Fibroblast of skin of left quadriceps (primary cell): ENCODE measurements around the gene REX1BD.
"Not testable (repeated sequence)": the region's sequence is repeated elsewhere in the genome, so short reads cannot be mapped to it uniquely, and the experiment has no call there.

Source experiments
- DNase-seq, 2 experiments: peaks; one replicate each; pipeline ENCODE4 v3.0.0-alpha.2; 2013; ENCODE audit warnings: low read depth in 2 of 2

REX1BD gene

DNA sequence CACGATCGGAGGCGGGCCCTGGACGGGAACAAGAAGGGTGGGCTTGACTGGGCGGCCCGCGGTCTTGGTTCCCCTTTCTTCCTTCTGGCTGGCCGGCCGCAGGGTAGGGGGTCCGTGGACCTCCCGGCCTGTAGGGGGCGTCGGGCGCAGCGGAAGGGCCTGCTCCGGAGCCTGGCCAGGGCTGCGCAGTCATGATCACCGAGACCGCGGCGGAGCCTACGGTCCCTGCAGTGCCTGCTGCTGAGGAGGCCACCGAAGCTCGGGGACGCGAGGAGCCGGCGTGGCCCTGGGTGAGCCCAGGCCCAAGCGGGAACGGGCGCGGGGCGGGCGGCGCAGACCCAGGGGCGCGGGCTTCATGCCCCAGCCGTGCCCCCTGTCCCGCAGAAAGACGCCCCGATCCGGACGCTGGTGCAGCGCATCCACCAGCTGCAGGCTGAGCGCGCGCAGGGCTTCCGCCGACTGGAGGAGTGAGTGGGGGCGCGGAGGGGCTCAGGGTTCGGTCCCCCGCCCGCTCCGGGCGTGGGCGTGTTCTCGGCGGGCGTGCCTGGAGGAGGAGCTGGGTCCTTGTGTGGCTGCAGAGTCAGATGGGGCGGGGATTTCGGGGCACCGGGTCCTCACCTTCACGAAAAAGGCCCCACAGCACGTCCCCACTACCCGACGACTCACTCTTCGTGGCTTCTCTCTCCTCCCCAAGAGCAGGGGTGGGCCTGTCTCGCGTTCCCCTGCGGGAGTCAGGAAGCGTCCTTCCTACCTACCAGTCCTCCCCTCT, at the start of gene REX1BD:
Gene REX1BD (plus strand): TSS at position 188 of the 769 bp plus-strand sequence. CDS start 4 bp downstream, at position 192.
- DNase-seq, result peak; percentile 49 to 55

DNA sequence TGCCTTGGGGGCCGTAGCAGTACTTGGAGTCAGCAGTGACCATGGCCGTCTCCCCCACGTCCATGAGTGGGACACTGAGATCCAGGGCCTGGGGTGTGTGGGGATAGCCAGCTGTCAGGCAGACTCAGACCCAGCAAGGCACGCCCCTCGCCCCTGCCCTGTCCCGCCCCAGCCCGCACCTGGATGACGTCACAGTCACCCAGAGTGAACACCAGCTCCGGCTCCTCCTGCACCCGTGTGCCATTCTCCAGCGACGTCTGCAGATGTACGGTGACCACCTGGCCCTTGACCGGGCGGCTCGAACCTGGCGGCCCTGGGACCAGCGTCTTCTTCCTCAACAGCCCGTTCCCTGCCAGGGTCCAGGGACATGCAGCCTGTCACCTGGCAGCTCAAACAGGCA, 49.2 kb upstream of the REX1BD start:
- DNase-seq, result no peak

GRCh38 chr19:18540200-18540599, 48.4 kb upstream of the REX1BD start:
- not testable (repeated sequence) for DNase-seq

DNA sequence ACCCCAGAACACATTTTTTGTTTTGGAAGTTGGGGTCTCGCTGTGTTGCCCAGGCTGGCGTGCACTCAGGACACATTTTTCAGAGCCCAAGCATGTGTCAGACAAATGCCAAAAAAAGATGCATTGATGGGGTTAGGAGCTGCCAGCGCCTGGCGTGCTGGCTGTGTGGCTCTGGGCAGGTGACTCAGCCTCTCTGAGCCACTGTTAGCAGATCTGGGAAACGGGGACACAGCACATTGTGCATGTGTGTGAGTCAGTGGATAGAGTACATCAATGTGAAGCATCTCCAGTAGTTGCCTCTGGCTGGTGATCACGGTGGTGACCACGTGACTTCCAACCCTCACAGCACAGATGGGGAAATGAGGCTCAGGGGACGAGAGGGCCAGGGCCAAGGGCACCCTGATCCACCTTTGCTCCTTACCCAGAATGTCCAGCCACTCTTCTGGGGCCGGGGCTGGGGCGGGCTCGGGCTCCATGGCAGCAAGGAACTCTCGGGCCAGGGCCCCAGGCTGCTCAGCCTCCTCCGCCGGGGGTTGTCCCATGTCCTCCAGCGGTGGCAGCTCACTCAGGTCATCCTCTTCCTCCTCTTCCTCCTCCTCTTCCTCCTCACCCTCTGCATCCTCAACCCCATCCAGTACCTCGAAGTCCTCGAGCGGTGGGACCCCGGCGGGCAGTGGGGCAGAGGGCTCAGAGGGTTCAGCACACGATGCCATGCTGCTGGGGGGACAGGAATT, 47.2 kb upstream of the REX1BD start:
- DNase-seq, result no peak

GRCh38 chr19:18541992-18542940, 46.3 kb upstream of the REX1BD start:
- no peak for DNase-seq

GRCh38 chr19:18542941-18543813, 45.4 kb upstream of the REX1BD start, which contains the start of gene FKBP8:
FKBP8 (minus strand) TSS chr19:18543573; CDS start chr19:18541970, 1,603 bp downstream.
- peak; percentile 67 to 70 for DNase-seq

DNA sequence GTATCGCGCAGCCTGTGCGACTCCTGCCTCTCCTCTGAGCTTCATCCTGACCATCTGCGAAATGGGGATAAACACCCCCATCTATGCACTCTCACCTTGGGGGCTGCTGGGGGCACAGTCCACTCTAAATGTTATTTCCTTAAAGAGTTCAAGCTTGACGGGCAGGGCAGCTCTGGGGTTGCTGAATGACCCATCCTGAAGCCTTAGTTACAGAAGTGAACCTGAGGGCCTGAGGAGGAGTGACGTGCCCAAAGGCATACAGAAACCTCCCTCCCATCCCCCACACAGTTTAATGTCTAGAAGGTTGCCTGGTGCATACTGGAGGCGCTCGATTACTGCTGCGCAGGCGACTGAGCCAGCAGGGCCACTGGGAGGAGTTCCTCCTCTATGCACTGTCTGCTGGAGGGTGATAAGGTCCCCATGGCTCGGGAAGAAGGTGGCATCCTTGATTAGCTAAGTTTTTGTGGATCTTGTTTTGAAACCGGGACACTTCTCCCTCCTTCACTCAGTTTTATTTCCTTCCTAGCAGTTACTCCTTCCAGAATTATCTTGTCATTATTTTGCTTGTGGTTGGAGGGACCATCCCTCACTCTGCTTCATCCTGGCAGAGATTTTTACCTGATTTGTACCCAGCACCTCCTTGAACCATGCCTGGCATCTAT, 44.7 kb upstream of the REX1BD start:
- peak; percentile 27 to 28 for DNase-seq

GRCh38 chr19:18551631-18552030, 37.0 kb upstream of the REX1BD start:
- no peak for DNase-seq

GRCh38 chr19:18557411-18558201, 31.0 kb upstream of the REX1BD start, which contains the start of gene KXD1:
KXD1 (plus strand) TSS chr19:18557870; CDS start chr19:18562057, 4,187 bp downstream.
- peak; percentile 97 for DNase-seq

GRCh38 chr19:18558202-18558555, 30.4 kb upstream of the REX1BD start:
- no peak for DNase-seq

- no peak for DNase-seq
Observed at GRCh38 chr19:18558604-18559003, 30.0 kb upstream of the REX1BD start.

DNA sequence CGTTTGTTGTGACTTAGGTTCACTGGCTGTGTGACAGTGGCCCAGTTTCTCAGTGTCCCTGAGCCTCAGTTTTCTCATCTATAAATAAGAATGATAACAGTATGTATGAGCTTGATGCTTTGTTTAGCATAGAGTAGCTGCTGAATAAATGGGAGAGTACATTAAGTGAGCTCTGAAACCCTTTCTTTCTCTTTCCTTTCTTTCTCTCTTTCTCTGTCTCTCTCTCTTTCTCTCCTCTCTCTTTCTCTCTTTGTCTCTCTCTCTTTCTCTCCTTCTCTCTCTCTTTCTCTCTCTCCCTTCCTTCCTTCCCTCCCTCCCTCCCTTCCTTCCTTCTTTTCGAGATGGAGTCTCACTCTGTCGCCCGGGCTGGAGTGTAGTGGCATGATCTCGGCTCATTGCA, 28.9 kb upstream of the REX1BD start:
- DNase-seq, result no peak

DNA sequence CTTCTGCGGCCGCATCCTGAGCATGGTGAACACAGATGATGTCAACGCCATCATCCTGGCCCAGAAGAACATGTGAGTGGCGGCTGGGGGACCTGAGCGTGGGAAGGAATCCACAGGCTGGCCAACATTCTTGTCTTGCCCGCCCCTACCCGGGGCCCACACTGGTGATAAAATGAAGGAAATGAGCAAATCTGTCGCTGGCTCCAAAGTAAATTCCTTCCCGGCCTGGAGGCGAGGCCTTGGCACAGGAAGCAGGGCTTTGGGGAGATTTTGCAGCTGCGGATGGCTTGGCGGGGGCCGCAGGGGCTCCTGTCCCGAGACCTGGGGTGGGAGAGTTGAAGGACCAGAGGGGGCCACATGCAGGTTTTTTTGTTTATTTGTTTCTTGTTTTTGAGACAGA, 26.5 kb upstream of the REX1BD start:
- DNase-seq, result no peak

DNA sequence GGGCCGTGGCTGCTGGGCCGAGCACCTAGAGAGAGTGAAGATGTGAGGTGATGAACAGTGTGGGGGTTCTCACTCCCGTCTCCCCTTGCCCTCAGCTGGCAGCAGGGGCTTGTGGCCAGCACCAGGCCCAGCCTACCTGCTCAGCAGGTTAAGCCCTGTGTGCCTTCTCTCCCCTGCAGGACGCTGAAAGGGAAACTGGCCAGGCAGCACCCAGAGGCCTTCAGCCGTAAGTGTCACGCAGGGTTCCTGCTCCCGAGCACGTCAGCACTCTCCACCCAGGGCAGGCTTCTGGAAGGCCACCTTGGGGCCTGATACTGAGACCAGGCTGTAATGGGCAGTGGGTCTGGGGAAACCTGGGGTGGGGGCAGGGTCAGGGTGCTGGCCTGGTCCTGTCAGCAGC, 21.6 kb upstream of the REX1BD start:
- no peak for DNase-seq

DNA sequence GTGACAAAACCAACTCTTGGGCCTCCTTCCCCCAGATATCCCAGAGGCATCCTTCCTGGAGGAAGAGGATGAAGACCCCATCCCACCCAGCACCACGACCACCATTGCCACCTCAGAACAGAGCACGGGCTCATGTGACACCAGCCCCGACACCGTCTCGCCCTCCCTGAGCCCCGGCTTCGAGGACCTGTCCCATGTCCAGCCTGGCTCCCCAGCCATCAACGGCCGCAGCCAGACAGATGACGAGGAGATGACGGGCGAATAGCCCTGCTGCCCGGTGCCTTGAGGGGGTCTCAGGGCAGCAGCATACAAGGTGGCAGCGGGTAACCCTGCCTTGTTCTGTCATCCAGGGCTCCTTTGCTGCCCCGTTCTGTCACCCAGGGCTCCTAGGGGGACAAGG, 20.2 kb upstream of the REX1BD start:
- DNase-seq, result no peak

- peak; percentile 91 for DNase-seq
Observed at GRCh38 chr19:18571564-18572344, 16.8 kb upstream of the REX1BD start, which contains the start of gene UBA52. UBA52 (plus strand) TSS chr19:18571857; CDS start chr19:18573301, 1,444 bp downstream.

DNA sequence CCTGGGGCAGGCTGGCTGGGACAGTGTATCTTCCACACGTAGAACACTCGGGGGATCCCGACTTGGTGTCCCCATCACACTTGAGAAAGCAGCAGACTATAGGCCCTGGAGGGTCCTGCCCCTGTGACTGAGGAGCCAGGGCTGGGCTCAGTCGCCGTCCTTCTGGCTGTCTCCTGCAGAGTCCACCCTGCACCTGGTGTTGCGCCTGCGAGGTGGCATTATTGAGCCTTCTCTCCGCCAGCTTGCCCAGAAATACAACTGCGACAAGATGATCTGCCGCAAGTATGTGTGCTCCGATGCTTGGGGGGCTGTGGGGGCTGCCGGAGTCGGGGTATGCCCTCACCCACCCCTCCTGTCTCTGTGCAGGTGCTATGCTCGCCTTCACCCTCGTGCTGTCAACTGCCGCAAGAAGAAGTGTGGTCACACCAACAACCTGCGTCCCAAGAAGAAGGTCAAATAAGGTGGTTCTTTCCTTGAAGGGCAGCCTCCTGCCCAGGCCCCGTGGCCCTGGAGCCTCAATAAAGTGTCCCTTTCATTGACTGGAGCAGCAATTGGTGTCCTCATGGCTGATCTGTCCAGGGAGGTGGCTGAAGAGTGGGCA, 13.8 kb upstream of the REX1BD start:
- no peak for DNase-seq

GRCh38 chr19:18576383-18576782, 12.2 kb upstream of the REX1BD start:
- DNase-seq, result no peak
